Measurements from ENCODE around the gene CGB1.

- no peak for TF ChIP-seq CTCF (IDR thresholded peaks at IDR 0.05)
- TF ChIP-seq TAF1 (IDR thresholded peaks at IDR 0.05; ENCODE audit: borderline replicate concordance, low read depth, low read length) = no peak
- no peak for TF ChIP-seq NFIC (IDR thresholded peaks at IDR 0.05; ENCODE audit: borderline replicate concordance)
- no peak for TF ChIP-seq USF2 (IDR thresholded peaks at IDR 0.05; ENCODE audit: borderline replicate concordance, low read depth, low read length)
- no peak for TF ChIP-seq RCOR1 (IDR thresholded peaks at IDR 0.05; ENCODE audit: low read length)
- no peak for TF ChIP-seq YY1 (IDR thresholded peaks at IDR 0.05; ENCODE audit: low read depth)
- no peak for TF ChIP-seq GABPA (IDR thresholded peaks at IDR 0.05; ENCODE audit: low read depth)
- no peak for TF ChIP-seq JUND (IDR thresholded peaks at IDR 0.05)
- TF ChIP-seq RXRA (IDR thresholded peaks at IDR 0.05; ENCODE audit: borderline replicate concordance, low read depth) = no peak
- TF ChIP-seq CHD2 (IDR thresholded peaks at IDR 0.05; ENCODE audit: low read length, partially characterized antibody) = no peak
Measured at GRCh38 chr19:48988286-48988685, 48.4 kb downstream of the CGB1 start.

Data from SK-N-SH (cell line).